Pulmonary artery endothelial cell (primary cell): ENCODE results near the gene PCDHA7. TPM values are rescaled to one million over a fixed set of nuclear protein-coding genes. Genes with fewer than 3 reads are reported as not detected.
"Not testable (repeated sequence)": the region's sequence is repeated elsewhere in the genome, so short reads cannot be mapped to it uniquely, and the experiment has no call there.

Experiments
- DNase-seq: peaks from one replicate; pipeline ENCODE4 v3.0.0-alpha.2; 2011; ENCODE audit warnings: low read depth, low spot score
- total RNA-seq: library from RNA; depleted of rRNA; stranded (reverse); fragments of >200 nt; gene quantifications from 2 replicates; pipeline ENCODE4 v1.2.3, GENCODE V29; 2014

PCDHA7 gene
- total RNA-seq, 1 donor from 2014 or later = 0.33 TPM

DNA sequence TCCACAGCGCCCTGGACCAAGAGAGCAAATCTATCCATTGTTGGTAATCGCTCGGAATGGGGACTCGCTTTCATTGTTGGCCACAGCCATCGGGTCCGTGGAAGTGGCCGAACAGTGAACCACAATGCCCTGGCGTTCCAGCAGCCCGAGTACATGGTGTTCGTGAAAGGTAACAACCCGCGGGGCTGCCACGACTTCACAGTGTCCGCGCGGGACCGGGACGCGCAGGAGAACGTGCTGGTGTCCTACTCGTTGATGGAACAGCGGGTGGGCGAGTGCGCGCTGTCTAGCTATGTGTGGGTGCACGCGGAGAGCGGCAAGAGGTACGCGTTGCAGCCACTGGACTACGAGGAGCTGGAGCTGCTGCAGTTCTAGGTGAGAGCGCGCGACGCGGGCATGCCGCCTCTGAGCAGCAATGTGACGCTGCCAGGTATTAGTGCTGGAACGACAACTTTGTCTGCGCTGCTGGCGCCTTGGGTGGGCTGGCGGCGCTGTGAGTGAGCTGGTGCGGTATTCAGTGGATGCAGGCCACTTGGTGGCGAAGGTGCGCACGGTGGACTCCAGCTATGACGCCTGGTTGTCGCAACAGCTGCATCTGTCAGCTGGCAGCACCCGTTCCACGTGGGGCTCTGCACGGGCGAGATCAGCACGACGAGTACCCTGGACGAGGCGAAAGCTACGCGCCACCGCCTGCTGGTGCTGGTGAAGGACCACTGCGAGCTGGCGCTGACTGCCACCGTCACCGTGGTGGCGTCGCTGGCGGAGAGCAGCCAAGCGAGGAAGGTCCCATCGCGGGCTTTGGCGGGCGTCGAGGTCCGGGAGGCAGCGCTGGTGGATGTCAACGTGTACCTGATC lies 28.6 kb downstream of the PCDHA7 start:
- DNase-seq = no peak

DNA sequence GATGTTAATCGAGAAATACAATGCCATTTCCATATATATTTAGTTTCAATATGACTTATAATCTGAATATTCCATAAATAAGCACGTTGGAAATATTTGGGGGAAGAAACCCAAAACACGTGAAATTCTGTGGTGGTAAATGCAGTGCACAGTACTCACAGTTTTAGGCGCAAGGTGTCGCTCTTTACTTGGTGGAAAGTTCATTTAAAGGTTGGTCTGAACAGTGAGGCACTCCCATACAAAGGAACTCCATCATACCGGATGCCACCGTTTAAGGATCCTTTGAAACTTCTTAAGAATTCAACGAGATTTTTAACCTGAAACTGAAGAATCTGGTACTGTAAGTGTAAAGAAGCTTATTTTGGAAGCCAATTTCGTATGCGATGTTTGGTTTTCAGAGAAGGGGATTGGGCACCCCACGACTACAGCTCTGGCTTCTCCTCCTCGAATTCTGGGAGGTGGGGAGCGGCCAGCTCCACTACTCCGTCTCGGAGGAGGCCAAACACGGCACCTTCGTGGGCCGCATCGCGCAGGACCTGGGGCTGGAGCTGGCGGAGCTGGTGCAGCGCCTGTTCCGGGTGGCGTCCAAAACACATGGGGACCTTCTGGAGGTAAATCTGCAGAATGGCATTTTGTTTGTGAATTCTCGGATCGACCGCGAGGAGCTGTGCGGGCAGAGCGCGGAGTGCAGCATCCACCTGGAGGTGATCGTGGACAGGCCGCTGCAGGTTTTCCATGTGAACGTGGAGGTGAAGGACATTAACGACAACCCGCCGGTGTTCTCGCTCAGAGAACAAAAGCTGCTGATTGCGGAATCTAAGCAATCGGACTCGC lies 34.9 kb downstream of the PCDHA7 start, which contains the start of gene PCDHA11:
TSS of gene PCDHA11 (plus strand) at position 237 of the 834 bp plus-strand sequence. CDS start at position 384, 147 bp downstream.
- DNase-seq = no peak

DNA sequence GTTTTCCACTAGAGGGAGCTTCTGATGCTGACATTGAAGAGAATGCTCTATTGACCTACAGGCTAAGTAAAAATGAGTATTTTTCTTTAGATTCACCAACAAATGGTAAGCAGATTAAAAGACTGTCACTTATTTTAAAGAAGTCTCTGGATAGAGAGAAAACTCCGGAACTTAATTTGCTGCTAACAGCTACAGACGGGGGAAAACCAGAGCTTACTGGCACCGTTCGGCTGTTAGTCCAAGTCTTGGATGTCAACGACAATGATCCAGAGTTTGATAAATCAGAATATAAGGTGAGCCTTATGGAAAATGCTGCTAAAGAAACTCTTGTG lies 35.5 kb downstream of the PCDHA7 start:
- no peak for DNase-seq

DNA sequence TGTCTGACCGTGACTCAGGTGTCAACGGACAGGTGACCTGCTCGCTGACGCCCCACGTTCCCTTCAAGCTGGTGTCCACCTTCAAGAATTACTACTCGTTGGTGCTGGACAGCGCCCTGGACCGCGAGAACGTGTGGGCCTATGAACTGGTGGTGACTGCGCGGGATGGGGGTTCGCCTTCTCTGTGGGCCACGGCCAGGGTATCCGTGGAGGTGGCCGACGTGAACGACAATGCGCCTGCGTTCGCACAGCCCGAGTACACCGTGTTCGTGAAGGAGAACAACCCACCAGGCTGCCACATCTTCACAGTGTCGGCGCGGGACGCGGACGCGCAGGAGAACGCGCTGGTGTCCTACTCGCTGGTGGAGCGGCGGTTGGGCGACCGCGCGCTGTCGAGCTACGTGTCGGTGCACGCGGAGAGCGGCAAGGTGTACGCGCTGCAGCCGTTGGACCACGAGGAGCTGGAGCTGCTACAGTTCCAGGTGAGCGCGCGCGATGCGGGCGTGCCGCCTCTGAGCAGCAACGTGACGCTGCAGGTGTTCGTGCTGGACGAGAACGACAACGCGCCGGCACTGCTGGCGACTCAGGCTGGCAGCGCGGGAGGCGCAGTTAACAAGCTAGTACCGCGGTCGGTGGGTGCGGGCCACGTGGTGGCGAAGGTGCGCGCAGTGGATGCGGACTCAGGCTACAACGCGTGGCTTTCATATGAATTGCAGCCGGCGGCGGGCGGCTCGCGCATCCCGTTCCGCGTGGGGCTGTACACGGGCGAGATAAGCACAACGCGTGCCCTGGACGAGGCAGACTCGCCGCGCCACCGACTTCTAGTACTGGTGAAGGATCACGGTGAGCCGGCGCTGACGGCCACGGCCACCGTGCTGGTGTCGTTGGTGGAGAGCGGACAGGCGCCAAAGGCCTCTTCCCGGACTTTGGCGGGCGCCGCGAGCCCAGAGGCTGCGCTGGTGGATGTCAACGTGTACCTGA lies 36.4 kb downstream of the PCDHA7 start:
- DNase-seq = no peak

DNA sequence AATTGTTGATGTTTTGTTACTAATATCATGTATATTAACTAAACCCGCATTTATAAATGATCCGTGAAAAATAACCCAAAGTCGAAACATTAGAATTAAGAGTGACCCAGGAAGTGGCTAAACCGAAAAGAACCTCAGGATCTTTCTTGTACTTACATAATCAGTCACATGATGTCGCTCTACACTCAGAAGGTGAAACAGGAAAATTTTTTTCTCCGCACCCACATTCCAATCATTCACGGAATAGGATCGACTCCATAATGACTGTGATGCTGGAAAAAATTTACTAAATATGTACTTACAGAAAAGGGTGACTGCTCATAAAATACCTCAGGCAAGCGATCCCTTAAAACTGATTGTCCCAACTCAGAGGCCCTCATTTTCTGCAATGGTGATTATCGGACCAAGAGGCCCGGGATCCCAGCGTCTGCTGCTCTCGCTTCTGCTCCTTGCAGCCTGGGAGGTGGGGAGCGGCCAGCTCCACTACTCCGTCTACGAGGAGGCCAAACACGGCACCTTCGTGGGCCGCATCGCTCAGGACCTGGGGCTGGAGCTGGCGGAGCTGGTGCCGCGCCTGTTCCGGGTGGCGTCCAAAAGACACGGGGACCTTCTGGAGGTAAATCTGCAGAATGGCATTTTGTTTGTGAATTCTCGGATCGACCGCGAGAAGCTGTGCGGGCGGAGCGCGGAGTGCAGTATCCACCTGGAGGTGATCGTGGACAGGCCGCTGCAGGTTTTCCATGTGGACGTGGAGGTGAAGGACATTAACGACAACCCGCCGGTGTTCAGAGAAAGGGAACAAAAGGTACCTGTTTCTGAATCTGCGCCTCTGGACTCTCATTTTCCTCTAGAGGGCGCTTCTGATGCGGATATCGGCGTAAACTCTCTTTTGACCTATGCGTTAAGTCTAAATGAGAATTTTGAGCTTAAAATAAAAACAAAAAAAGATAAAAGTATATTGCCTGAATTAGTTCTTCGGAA lies 41.3 kb downstream of the PCDHA7 start, which contains the start of gene PCDHA12:
TSS of gene PCDHA12 (plus strand) at position 224 of the 981 bp plus-strand sequence. CDS start at position 389, 165 bp downstream.
- no peak for DNase-seq

DNA sequence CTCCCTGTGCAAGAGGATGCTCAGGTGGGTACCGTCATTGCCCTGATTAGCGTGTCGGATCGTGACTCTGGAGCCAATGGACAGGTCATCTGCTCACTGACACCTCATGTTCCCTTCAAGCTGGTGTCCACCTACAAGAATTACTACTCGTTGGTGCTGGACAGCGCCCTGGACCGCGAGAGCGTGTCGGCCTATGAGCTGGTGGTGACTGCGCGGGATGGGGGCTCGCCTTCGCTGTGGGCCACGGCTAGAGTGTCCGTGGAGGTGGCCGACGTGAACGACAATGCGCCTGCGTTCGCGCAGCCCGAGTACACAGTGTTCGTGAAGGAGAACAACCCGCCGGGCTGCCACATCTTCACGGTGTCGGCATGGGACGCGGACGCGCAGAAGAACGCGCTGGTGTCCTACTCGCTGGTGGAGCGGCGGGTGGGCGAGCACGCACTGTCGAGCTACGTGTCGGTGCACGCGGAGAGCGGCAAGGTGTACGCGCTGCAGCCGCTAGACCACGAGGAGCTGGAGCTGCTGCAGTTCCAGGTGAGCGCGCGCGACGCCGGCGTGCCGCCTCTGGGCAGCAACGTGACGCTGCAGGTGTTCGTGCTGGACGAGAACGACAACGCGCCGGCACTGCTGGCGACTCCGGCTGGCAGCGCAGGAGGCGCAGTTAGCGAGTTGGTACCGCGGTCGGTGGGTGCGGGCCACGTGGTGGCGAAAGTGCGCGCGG lies 42.6 kb downstream of the PCDHA7 start:
- DNase-seq = not testable (repeated sequence)

DNA sequence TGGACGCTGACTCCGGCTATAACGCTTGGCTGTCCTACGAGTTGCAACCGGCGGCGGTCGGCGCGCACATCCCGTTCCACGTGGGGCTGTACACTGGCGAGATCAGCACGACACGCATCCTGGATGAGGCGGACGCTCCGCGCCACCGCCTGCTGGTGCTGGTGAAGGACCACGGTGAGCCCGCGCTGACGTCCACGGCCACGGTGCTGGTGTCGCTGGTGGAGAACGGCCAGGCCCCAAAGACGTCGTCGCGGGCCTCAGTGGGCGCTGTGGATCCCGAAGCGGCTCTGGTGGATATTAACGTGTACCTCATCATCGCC lies 43.2 kb downstream of the PCDHA7 start:
- DNase-seq = no peak

DNA sequence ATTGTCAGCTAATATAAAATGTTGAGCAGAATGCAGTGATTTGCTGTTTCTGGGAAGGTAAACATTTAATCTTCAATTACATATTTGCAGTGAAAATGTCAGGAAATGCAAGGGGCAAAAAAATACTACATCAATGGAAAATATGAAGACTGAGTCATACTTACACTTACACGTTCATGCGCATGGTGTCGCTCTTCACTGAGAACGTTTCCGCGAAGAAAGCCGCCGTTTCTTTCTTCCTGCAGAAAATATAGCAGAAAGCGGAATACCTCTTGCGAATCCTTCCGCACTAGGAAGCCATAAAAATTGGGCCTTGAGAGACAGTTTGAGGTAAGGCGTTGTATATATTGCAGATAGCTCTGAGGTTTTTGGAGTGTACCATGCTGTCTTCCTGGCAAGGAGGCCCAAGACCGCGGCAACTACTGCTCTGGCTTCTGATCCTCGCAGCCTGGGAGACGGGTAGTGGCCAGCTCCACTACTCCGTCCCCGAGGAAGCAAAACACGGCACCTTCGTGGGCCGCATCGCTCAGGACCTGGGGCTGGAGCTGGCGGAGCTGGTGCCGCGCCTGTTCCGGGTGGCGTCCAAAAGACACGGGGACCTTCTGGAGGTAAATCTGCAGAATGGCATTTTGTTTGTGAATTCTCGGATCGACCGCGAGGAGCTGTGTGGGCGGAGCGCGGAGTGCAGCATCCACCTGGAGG lies 48.0 kb downstream of the PCDHA7 start, which contains the start of gene PCDHA13:
TSS of gene PCDHA13 (plus strand) at position 236 of the 702 bp plus-strand sequence. CDS start at position 381, 145 bp downstream.
- DNase-seq = no peak

DNA sequence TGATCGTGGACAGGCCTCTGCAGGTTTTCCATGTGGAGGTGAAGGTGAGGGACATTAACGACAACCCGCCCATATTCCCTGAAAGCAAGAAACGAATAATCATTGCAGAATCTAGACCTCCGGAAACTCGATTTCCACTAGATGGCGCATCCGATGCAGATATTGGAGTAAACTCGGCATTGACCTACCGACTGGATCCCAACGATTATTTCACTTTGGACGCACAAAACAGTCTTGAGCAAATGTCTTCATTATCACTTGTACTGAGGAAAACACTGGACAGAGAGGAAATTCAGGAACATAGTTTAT lies 48.5 kb downstream of the PCDHA7 start:
- no peak for DNase-seq

DNA sequence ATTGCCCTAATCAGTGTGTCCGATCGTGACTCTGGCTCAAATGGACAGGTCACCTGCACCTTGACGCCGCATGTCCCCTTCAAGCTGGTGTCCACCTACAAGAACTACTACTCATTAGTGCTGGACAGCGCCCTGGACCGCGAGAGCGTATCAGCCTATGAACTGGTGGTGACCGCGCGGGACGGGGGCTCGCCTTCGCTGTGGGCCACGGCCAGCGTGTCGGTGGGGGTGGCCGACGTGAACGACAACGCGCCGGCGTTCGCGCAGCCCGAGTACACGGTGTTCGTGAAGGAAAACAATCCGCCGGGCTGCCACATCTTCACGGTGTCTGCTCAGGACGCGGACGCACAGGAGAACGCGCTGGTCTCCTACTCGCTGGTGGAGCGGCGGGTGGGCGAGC lies 49.3 kb downstream of the PCDHA7 start:
- no peak for DNase-seq

DNA sequence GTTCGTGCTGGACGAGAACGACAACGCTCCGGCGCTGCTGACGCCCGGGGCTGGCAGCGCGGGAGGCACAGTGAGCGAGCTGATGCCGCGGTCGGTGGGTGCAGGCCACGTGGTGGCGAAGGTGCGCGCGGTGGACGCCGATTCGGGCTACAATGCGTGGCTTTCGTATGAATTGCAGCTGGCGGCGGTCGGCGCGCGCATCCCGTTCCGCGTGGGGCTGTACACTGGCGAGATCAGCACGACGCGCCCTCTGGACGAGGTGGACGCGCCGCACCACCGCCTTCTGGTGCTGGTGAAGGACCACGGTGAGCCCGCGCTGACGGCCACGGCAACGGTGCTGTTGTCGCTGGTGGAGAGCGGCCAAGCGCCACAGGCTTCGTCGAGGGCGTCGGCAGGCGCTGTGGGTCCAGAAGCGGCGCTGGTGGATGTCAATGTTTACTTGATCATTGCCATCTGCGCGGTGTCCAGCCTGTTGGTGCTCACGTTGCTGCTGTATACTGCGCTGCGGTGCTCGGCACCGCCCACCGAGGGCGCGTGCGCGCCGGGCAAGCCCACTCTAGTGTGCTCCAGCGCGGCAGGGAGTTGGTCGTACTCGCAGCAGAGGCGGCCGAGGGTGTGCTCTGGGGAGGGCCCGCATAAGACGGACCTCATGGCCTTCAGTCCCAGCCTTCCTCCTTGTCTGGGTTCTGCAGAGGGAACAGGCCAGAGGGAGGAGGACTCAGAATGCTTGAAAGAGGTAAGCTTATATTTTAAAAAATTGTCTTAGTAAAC lies 50.0 kb downstream of the PCDHA7 start:
- no peak for DNase-seq

Other genes starting within 250 kb of the PCDHA7 start
- 0.26 and 0.49 TPM in 2 replicates for gene CD14, start 201.1 kb upstream of the PCDHA7 start, total RNA-seq
- 13.5 and 13.9 TPM in 2 replicates for gene TMCO6, start 194.8 kb upstream of the PCDHA7 start, total RNA-seq
- gene NDUFA2, start 186.6 kb upstream of the PCDHA7 start, total RNA-seq = 40.1 and 48.5 TPM in 2 replicates
- 77.4 and 95.0 TPM in 2 replicates for gene IK, start 186.4 kb upstream of the PCDHA7 start, total RNA-seq
- gene WDR55, start 169.4 kb upstream of the PCDHA7 start, total RNA-seq = 29.9 and 39.3 TPM in 2 replicates
- 0.13 and 0.28 TPM in 2 replicates for gene DND1, start 160.7 kb upstream of the PCDHA7 start, total RNA-seq
- 92.7 and 110 TPM in 2 replicates for gene HARS1, start 142.9 kb upstream of the PCDHA7 start, total RNA-seq
- 26.9 and 39.8 TPM in 2 replicates for gene HARS2, start 142.8 kb upstream of the PCDHA7 start, total RNA-seq
- 53.5 and 75.7 TPM in 2 replicates for gene ZMAT2, start 133.8 kb upstream of the PCDHA7 start, total RNA-seq
- gene PCDHA1, start 48.1 kb upstream of the PCDHA7 start, total RNA-seq = 0.04 TPM in 1 of 2 replicates, not detected in the other
- gene PCDHA2, start 39.4 kb upstream of the PCDHA7 start, total RNA-seq = 0.07 and 0.21 TPM in 2 replicates
- 0.18 and 0.26 TPM in 2 replicates for gene PCDHA3, start 33.2 kb upstream of the PCDHA7 start, total RNA-seq
- gene PCDHA4, start 27.2 kb upstream of the PCDHA7 start, total RNA-seq = 0.26 and 0.42 TPM in 2 replicates
- 0.04 and 0.07 TPM in 2 replicates for gene PCDHA5, start 12.7 kb upstream of the PCDHA7 start, total RNA-seq
- 0.40 and 0.88 TPM in 2 replicates for gene PCDHA6, start 6.3 kb upstream of the PCDHA7 start, total RNA-seq
- gene PCDHA8, start 6.9 kb downstream of the PCDHA7 start, total RNA-seq = under 0.01 and 0.04 TPM in 2 replicates
- gene PCDHA9, start 14.1 kb downstream of the PCDHA7 start, total RNA-seq = 0.04 TPM in 1 of 2 replicates, not detected in the other
- gene PCDHA10, start 21.6 kb downstream of the PCDHA7 start, total RNA-seq = 0.07 and 0.35 TPM in 2 replicates
- 0.04 and 0.07 TPM in 2 replicates for gene PCDHA11, start 34.7 kb downstream of the PCDHA7 start, total RNA-seq
- 0.07 TPM in 1 of 2 replicates, not detected in the other for gene PCDHA12, start 41.0 kb downstream of the PCDHA7 start, total RNA-seq
- under 0.01 and 0.04 TPM in 2 replicates for gene PCDHA13, start 47.9 kb downstream of the PCDHA7 start, total RNA-seq
- gene PCDHAC1, start 92.0 kb downstream of the PCDHA7 start, total RNA-seq = 0.07 TPM in 2 replicates
- 2.0 and 2.5 TPM in 2 replicates for gene PCDHAC2, start 132.2 kb downstream of the PCDHA7 start, total RNA-seq
- gene PCDHB1, start 217.1 kb downstream of the PCDHA7 start, total RNA-seq = not detected in 2 replicates